Astrocyte (in vitro differentiated cells and primary cell): ENCODE data around the gene SGIP1.

ENCODE experiments used
- CTCF ChIP-seq: IDR thresholded peaks from 2 replicates; pipeline ENCODE4 v1.5.1; 2011; ENCODE audit warnings: low read depth, mild to moderate bottlenecking, inconsistent platforms, low read length, moderate library complexity; ENCODE audit not compliant: insufficient read depth
- EZH2 ChIP-seq: IDR thresholded peaks from 2 replicates; pipeline ENCODE4 v1.6.1; 2012; ENCODE audit warnings: mild to moderate bottlenecking, low read length, inconsistent platforms; ENCODE audit not compliant: insufficient read depth

- TF ChIP-seq CTCF = no peak
- TF ChIP-seq EZH2 = no peak
These were observed 64.7 kb downstream of the SGIP1 start for GRCh38 chr1:66598670-66599069.
